BJ (cell line): ENCODE measurements around the gene CDON. TPM values are rescaled to one million over a fixed set of nuclear protein-coding genes. Genes with fewer than 3 reads are reported as not detected.

Experiments used
- CTCF ChIA-PET: fragments of 350-600 bp; formaldehyde crosslinking; extraction: SDS; loops from one replicate; lab custom pipeline; 2021; ENCODE audit warnings: antibody characterized with exemption, inconsistent platforms; lab: Yijun Ruan, JAX
- POLR2A ChIA-PET: fragments of 300-600 bp; sonication (Branson Sonifier 250); formaldehyde crosslinking; extraction: SDS; loops from one replicate; lab custom pipeline; 2021; ENCODE audit warnings: antibody characterized with exemption; lab: Charles Lee
- DNase-seq: peaks from one replicate; pipeline ENCODE4 v3.0.0-alpha.2; 2011; ENCODE audit warnings: low read depth
- H3K27me3 ChIP-seq: 2 replicates; pipeline ENCODE4 v1.6.0; 2011; ENCODE audit warnings: low read length; ENCODE audit not compliant: control insufficient read depth, insufficient read depth
- H3K36me3 ChIP-seq: 2 replicates; pipeline ENCODE4 v1.5.1; 2011; ENCODE audit warnings: low read length; ENCODE audit not compliant: control insufficient read depth, insufficient read depth
- H3K4me3 ChIP-seq: 2 replicates; pipeline ENCODE4 v1.5.1; 2011; ENCODE audit warnings: low read depth, mild to moderate bottlenecking, control low read depth, low read length
- polyA plus RNA-seq: library from polyadenylated mRNA; depleted of rRNA; stranded (reverse); fragments of >200 nt; gene quantifications from 2 replicates; pipeline ENCODE4 v1.2.3, GENCODE V29; 2011
- TF ChIP-seq, protein P1 (sequence below): IDR thresholded peaks from 2 replicates; pipeline ENCODE4 v1.5.1; 2011; ENCODE audit warnings: low read depth, mild to moderate bottlenecking, control low read depth, inconsistent platforms, low read length, moderate library complexity; ENCODE audit not compliant: insufficient read depth

Gene CDON
- polyA plus RNA-seq, 1 experiment = 1.5 TPM

DNA sequence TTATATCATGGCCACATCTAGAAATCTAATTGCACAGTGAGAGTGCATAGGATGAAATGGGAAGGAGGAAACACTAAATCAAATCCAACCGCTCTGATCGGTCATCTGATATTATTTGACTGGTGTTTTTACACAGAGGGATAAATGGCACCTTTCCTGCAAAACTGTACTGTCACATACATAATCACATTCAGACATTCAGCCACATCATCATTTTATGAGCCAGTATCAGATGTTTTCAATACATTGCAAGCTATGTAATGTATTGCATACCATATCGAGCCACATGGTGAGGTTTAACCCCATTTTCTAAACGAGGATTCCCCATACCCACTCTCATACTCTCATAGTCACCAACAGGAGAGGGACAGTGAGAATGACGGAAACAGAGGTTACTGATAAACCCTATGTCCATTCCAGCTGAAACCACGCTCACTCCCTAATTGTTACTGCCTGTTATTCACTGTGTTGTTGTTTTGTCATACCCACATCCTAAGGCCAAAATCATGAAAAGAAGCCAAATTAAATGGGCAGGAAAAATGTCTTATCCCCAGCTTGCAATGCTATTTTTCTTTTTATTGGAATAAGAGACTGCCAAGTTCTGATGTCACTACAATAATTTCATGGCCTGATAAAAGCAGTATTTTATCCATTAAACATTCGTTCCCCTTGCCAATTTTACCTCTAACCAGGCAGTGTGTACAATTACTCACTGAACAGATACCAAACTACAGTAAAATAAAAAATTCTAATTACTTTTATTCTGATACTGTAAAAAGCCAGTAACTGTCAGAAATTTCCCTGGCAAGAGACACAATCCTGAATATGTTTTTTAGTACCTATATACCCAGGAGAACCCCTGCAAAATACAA, 9.0 kb downstream of the CDON start:
- ChIA-PET POLR2A (no interaction called here), CTCF (no interaction called here)
- Histone ChIP-seq H3K4me3 (no peak overlapping the region), H3K36me3 (no peaks in the 10 kb centered on the region), H3K27me3 (peaks cover 6% of the 10 kb centered on the region; the same call in 1 of the 2 replicates)
- DNase-seq = peak; percentile 3
- TF ChIP-seq, protein P1, sequence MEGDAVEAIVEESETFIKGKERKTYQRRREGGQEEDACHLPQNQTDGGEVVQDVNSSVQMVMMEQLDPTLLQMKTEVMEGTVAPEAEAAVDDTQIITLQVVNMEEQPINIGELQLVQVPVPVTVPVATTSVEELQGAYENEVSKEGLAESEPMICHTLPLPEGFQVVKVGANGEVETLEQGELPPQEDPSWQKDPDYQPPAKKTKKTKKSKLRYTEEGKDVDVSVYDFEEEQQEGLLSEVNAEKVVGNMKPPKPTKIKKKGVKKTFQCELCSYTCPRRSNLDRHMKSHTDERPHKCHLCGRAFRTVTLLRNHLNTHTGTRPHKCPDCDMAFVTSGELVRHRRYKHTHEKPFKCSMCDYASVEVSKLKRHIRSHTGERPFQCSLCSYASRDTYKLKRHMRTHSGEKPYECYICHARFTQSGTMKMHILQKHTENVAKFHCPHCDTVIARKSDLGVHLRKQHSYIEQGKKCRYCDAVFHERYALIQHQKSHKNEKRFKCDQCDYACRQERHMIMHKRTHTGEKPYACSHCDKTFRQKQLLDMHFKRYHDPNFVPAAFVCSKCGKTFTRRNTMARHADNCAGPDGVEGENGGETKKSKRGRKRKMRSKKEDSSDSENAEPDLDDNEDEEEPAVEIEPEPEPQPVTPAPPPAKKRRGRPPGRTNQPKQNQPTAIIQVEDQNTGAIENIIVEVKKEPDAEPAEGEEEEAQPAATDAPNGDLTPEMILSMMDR = no peak

DNA sequence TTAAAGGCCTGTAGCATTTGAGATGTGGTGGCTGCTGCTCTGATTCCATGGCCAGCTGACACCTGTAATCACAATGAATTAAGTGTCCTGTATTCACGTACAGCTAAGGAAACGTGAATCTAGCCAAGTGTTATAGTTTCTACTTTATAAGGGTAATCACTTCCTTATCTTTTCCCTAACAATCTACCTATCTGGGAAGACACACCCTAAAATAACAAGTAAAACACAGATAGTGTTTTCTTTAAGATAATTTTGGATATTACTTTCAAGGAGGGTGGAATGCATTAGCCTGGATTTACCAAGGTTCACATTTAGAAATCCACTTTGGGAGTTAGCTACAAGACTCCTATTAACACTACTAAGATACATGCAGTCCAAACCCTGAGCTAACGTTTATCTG, 11.5 kb downstream of the CDON start:
- ChIA-PET CTCF (no interaction called here), POLR2A (no interaction called here)
- H3K27me3 ChIP-seq = peaks cover 2% of the 10 kb centered on the region; the same call in 1 of the 2 replicates
- H3K4me3 ChIP-seq = no peak overlapping the region
- no peak for DNase-seq
- TF ChIP-seq, protein P1 = no peak
- no peaks in the 10 kb centered on the region for H3K36me3 ChIP-seq

DNA sequence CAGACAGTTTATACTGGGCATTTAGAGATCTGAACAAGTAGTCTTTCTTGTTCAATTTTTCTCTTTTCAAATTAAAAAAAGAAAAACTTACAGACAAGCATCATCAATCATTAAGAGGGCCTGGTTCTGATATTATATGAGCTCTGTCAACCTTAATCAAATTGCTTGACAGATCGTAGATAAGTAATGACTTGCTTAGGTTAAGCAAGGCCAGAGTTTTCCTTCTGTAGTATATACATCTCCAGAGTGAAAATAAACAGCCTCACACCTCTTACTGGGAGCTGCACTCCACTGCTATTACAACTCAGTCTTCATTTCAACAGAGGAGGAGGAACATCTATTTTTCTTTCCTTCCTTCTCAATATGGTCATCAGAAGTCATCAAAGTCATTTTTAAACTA, 13.5 kb downstream of the CDON start:
- POLR2A ChIA-PET = interaction anchor here (0.5 kb wide), 1 partner anchor 64 kb away, joined by 3 read pairs; no protein-coding TSS in a partner anchor
- peaks cover 2% of the 10 kb centered on the region; the same call in 1 of the 2 replicates for H3K27me3 ChIP-seq
- H3K4me3 ChIP-seq = no peak overlapping the region
- TF ChIP-seq, protein P1 = no peak
- no peaks in the 10 kb centered on the region for H3K36me3 ChIP-seq
- CTCF ChIA-PET = interaction anchor here (1.3 kb wide), 1 partner anchor 11 kb away, joined by 3 read pairs; no protein-coding TSS in a partner anchor
- no peak for DNase-seq

DNA sequence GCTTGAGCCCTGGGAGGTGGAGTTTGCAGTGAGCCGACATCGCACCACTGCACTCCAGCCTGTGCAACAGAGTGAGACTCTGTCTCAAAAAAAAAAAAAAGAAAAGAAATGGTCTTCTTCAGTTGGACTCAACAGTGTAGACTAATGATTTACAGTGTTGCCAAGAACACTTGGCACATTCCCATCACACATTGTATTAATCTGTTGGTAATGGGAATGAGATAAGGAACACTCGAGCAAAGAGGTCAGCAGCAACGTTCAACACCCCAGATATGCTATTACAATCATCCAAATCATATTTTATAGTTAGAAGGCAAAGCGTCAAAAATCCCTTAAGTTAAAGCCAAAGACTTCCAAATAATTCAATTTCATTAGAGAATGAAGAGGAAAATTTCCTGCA, 14.5 kb downstream of the CDON start:
- no peaks in the 10 kb centered on the region; the same call in 1 of the 2 replicates for H3K27me3 ChIP-seq
- no peak overlapping the region for H3K4me3 ChIP-seq
- H3K36me3 ChIP-seq = no peaks in the 10 kb centered on the region
- TF ChIP-seq, protein P1 = no peak
- DNase-seq = no peak
- ChIA-PET POLR2A (no interaction called here), CTCF (interaction anchor here (1.2 to 1.3 kb wide), 2 partner anchors 8 to 11 kb away, joined by 3 read pairs; no protein-coding TSS in a partner anchor)

DNA sequence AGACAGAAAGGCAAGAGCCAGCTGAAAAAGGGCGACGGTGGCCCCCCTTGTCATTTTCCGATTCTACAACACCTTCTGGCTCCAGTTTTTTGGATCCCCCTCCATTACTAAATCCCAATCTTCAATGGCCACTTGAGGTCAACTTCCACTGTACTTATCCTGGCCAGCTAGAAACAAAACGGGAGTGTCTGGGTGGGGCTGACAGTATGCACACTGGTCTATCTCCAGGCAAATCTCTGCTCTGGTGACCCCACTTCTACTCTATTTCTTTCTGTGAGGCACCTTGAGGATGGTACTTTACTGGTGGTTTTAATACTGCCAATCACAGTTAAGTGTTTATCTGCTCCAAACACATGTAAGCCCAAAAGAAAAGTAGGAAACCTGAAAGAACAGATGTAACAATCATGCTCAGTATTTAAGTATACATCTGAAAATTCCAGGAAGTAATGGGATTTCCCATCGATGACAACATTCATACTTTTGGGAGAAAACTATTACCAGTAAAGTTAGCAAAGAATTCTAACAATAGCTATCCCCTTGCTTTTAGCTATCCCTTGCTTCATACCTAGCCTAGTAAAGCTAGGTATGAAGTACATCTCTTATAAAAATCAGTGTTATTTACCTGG, 16.0 kb downstream of the CDON start:
- Histone ChIP-seq H3K4me3 (no peak overlapping the region), H3K27me3 (no peaks in the 10 kb centered on the region; the same call in 1 of the 2 replicates), H3K36me3 (no peaks in the 10 kb centered on the region)
- ChIA-PET CTCF (interaction anchor here (1.2 kb wide), 1 partner anchor 10 kb away, joined by 3 read pairs; no protein-coding TSS in a partner anchor), POLR2A (interaction anchor here (0.6 kb wide), 2 partner anchors 9 to 1161 kb away, joined by 4 read pairs; no protein-coding TSS in a partner anchor)
- TF ChIP-seq, protein P1 = no peak
- DNase-seq = no peak
